ENCODE data around the gene MATN1.
"Not testable (repeated sequence)": the region's sequence is repeated elsewhere in the genome, so short reads cannot be mapped to it uniquely, and the experiment has no call there.

Gene MATN1

GRCh38 chr1:30692948-30693301 lies 30.5 kb downstream of the MATN1 start:
- Histone ChIP-seq H3K27ac (ENCODE audit: low read depth, low read length) (no peak overlapping the region), H3K9ac (ENCODE audit: low read length in 5 of 5) (no peak overlapping the region), H3K4me1 (ENCODE audit: control insufficient read depth in 5 of 5, insufficient read depth in 5 of 5, low read length in 5 of 5) (peaks cover 0 to 24% (median 13%) of the 10 kb centered on the region in 5 donors), H3K27me3 (ENCODE audit: control insufficient read depth in 5 of 5, insufficient read depth in 4 of 5, low read length in 5 of 5) (no peaks in the 10 kb centered on the region), H3K4me3 (ENCODE audit: low read depth in 1 of 5, low read length in 5 of 5) (no peak overlapping the region), H3K36me3 (ENCODE audit: control insufficient read depth in 5 of 5, insufficient read depth in 5 of 5, low read length in 5 of 5) (no peaks in the 10 kb centered on the region), H3K9me3 (ENCODE audit: control insufficient read depth in 5 of 5, low read length in 5 of 5) (no peaks in the 10 kb centered on the region)

GRCh38 chr1:30692201-30692947 lies 31.0 kb downstream of the MATN1 start:
- Histone ChIP-seq H3K27ac (ENCODE audit: low read depth, low read length) (no peak overlapping the region), H3K9me3 (ENCODE audit: control insufficient read depth in 5 of 5, low read length in 5 of 5) (no peaks in the 10 kb centered on the region), H3K9ac (ENCODE audit: low read length in 5 of 5) (no peak overlapping the region)

GRCh38 chr1:30691480-30691879 lies 31.9 kb downstream of the MATN1 start:
- Histone ChIP-seq H3K27ac (ENCODE audit: low read depth, low read length) (no peak overlapping the region), H3K36me3 (ENCODE audit: control insufficient read depth in 5 of 5, insufficient read depth in 5 of 5, low read length in 5 of 5) (no peaks in the 10 kb centered on the region), H3K4me1 (ENCODE audit: control insufficient read depth in 5 of 5, insufficient read depth in 5 of 5, low read length in 5 of 5) (peaks cover 0 to 16% (median 10%) of the 10 kb centered on the region in 5 donors), H3K9me3 (ENCODE audit: control insufficient read depth in 5 of 5, low read length in 5 of 5) (no peaks in the 10 kb centered on the region), H3K9ac (ENCODE audit: low read length in 5 of 5) (no peak overlapping the region), H3K27me3 (ENCODE audit: control insufficient read depth in 5 of 5, insufficient read depth in 4 of 5, low read length in 5 of 5) (peaks cover 0 to 7% (median 3%) of the 10 kb centered on the region in 5 donors), H3K4me3 (ENCODE audit: low read depth in 1 of 5, low read length in 5 of 5) (no peak overlapping the region)

More at GRCh38 chr1:30692201-30692947, 31.0 kb downstream of the MATN1 start:
- H3K4me1 ChIP-seq (ENCODE audit: control insufficient read depth in 5 of 5, insufficient read depth in 5 of 5, low read length in 5 of 5): peaks cover 0 to 19% (median 11%) of the 10 kb centered on the region in 5 donors
- peaks cover 0 to 4% (median 0%) of the 10 kb centered on the region in 5 donors for H3K27me3 ChIP-seq (ENCODE audit: control insufficient read depth in 5 of 5, insufficient read depth in 4 of 5, low read length in 5 of 5)
- H3K4me3 ChIP-seq (ENCODE audit: low read depth in 1 of 5, low read length in 5 of 5): no peak overlapping the region
- no peaks in the 10 kb centered on the region for H3K36me3 ChIP-seq (ENCODE audit: control insufficient read depth in 5 of 5, insufficient read depth in 5 of 5, low read length in 5 of 5)

- Histone ChIP-seq H3K4me3 (ENCODE audit: low read depth in 1 of 5, low read length in 5 of 5) (no peak overlapping the region), H3K4me1 (ENCODE audit: control insufficient read depth in 5 of 5, insufficient read depth in 5 of 5, low read length in 5 of 5) (peaks cover 0 to 6% (median 2%) of the 10 kb centered on the region in 5 donors), H3K27ac (ENCODE audit: low read depth, low read length) (no peak overlapping the region), H3K9me3 (ENCODE audit: control insufficient read depth in 5 of 5, low read length in 5 of 5) (no peaks in the 10 kb centered on the region), H3K27me3 (ENCODE audit: control insufficient read depth in 5 of 5, insufficient read depth in 4 of 5, low read length in 5 of 5) (peaks cover 0 to 15% (median 8%) of the 10 kb centered on the region in 5 donors), H3K36me3 (ENCODE audit: control insufficient read depth in 5 of 5, insufficient read depth in 5 of 5, low read length in 5 of 5) (no peaks in the 10 kb centered on the region), H3K9ac (ENCODE audit: low read length in 5 of 5) (no peak overlapping the region)
Measured at GRCh38 chr1:30689901-30690645, 33.3 kb downstream of the MATN1 start.

- Histone ChIP-seq H3K27me3 (ENCODE audit: control insufficient read depth in 5 of 5, insufficient read depth in 4 of 5, low read length in 5 of 5) (peaks cover 7 to 24% (median 17%) of the 10 kb centered on the region in 5 donors), H3K4me1 (ENCODE audit: control insufficient read depth in 5 of 5, insufficient read depth in 5 of 5, low read length in 5 of 5) (peaks cover 0 to 5% (median 0%) of the 10 kb centered on the region in 5 donors), H3K36me3 (ENCODE audit: control insufficient read depth in 5 of 5, insufficient read depth in 5 of 5, low read length in 5 of 5) (no peaks in the 10 kb centered on the region), H3K27ac (ENCODE audit: low read depth, low read length) (no peak overlapping the region), H3K9ac (ENCODE audit: low read length in 5 of 5) (no peak overlapping the region), H3K9me3 (ENCODE audit: control insufficient read depth in 5 of 5, low read length in 5 of 5) (no peaks in the 10 kb centered on the region), H3K4me3 (ENCODE audit: low read depth in 1 of 5, low read length in 5 of 5) (no peak overlapping the region)
Measured at GRCh38 chr1:30688920-30689794, 34.2 kb downstream of the MATN1 start.

GRCh38 chr1:30688516-30688915 lies 34.9 kb downstream of the MATN1 start:
- not testable (repeated sequence) for H3K27ac ChIP-seq (ENCODE audit: low read depth, low read length); H3K9ac ChIP-seq (ENCODE audit: low read length in 5 of 5); H3K9me3 ChIP-seq (ENCODE audit: control insufficient read depth in 5 of 5, low read length in 5 of 5); H3K4me1 ChIP-seq (ENCODE audit: control insufficient read depth in 5 of 5, insufficient read depth in 5 of 5, low read length in 5 of 5); H3K36me3 ChIP-seq (ENCODE audit: control insufficient read depth in 5 of 5, insufficient read depth in 5 of 5, low read length in 5 of 5); H3K4me3 ChIP-seq (ENCODE audit: low read depth in 1 of 5, low read length in 5 of 5)
- peaks cover 7 to 28% (median 23%) of the 10 kb centered on the region in 5 donors for H3K27me3 ChIP-seq (ENCODE audit: control insufficient read depth in 5 of 5, insufficient read depth in 4 of 5, low read length in 5 of 5)

- H3K36me3 ChIP-seq (ENCODE audit: control insufficient read depth in 5 of 5, insufficient read depth in 5 of 5, low read length in 5 of 5): no peaks in the 10 kb centered on the region
- no peak overlapping the region for H3K9ac ChIP-seq (ENCODE audit: low read length in 5 of 5)
Measured at GRCh38 chr1:30687886-30688285, 35.5 kb downstream of the MATN1 start.

GRCh38 chr1:30686236-30686935 lies 37.0 kb downstream of the MATN1 start:
- H3K9me3 ChIP-seq (ENCODE audit: control insufficient read depth in 5 of 5, low read length in 5 of 5): no peaks in the 10 kb centered on the region
- no peak overlapping the region for H3K27ac ChIP-seq (ENCODE audit: low read depth, low read length)
- peaks cover 7 to 34% (median 25%) of the 10 kb centered on the region in 5 donors for H3K27me3 ChIP-seq (ENCODE audit: control insufficient read depth in 5 of 5, insufficient read depth in 4 of 5, low read length in 5 of 5)
- no peak overlapping the region for H3K4me3 ChIP-seq (ENCODE audit: low read depth in 1 of 5, low read length in 5 of 5)
- H3K9ac ChIP-seq (ENCODE audit: low read length in 5 of 5): no peak overlapping the region
- peaks cover 2 to 20% (median 13%) of the 10 kb centered on the region in 5 donors for H3K4me1 ChIP-seq (ENCODE audit: control insufficient read depth in 5 of 5, insufficient read depth in 5 of 5, low read length in 5 of 5)
- H3K36me3 ChIP-seq (ENCODE audit: control insufficient read depth in 5 of 5, insufficient read depth in 5 of 5, low read length in 5 of 5): no peaks in the 10 kb centered on the region

More at GRCh38 chr1:30687886-30688285, 35.5 kb downstream of the MATN1 start:
- Histone ChIP-seq H3K27me3 (ENCODE audit: control insufficient read depth in 5 of 5, insufficient read depth in 4 of 5, low read length in 5 of 5) (peaks cover 7 to 32% (median 25%) of the 10 kb centered on the region in 5 donors), H3K4me3 (ENCODE audit: low read depth in 1 of 5, low read length in 5 of 5) (no peak overlapping the region), H3K27ac (ENCODE audit: low read depth, low read length) (no peak overlapping the region), H3K9me3 (ENCODE audit: control insufficient read depth in 5 of 5, low read length in 5 of 5) (no peaks in the 10 kb centered on the region), H3K4me1 (ENCODE audit: control insufficient read depth in 5 of 5, insufficient read depth in 5 of 5, low read length in 5 of 5) (peaks cover 0 to 5% (median under 1%) of the 10 kb centered on the region in 5 donors)

- Histone ChIP-seq H3K4me3 (ENCODE audit: low read depth in 1 of 5, low read length in 5 of 5) (no peak overlapping the region), H3K27me3 (ENCODE audit: control insufficient read depth in 5 of 5, insufficient read depth in 4 of 5, low read length in 5 of 5) (peaks cover 7 to 34% (median 25%) of the 10 kb centered on the region in 5 donors), H3K4me1 (ENCODE audit: control insufficient read depth in 5 of 5, insufficient read depth in 5 of 5, low read length in 5 of 5) (peaks cover 2 to 26% (median 17%) of the 10 kb centered on the region in 5 donors), H3K27ac (ENCODE audit: low read depth, low read length) (no peak overlapping the region), H3K9ac (ENCODE audit: low read length in 5 of 5) (no peak overlapping the region), H3K36me3 (ENCODE audit: control insufficient read depth in 5 of 5, insufficient read depth in 5 of 5, low read length in 5 of 5) (no peaks in the 10 kb centered on the region), H3K9me3 (ENCODE audit: control insufficient read depth in 5 of 5, low read length in 5 of 5) (no peaks in the 10 kb centered on the region)
Measured at GRCh38 chr1:30685796-30686165, 37.6 kb downstream of the MATN1 start.
